Measurements from ENCODE around the gene ATP8B4.

The ATP8B4 gene

GRCh38 chr15:49876401-49877038 is 242.5 kb downstream of the ATP8B4 start:
- no peaks in the 10 kb centered on the region for H3K27me3 Mint-ChIP-seq
- no peaks in the 10 kb centered on the region for H3K9me3 Mint-ChIP-seq
- no peaks in the 10 kb centered on the region for H3K36me3 Mint-ChIP-seq
- no peaks in the 10 kb centered on the region for H3K4me1 Mint-ChIP-seq
- no peak overlapping the region for H3K27ac Mint-ChIP-seq
- no peak overlapping the region for H3K4me3 Mint-ChIP-seq

DNA sequence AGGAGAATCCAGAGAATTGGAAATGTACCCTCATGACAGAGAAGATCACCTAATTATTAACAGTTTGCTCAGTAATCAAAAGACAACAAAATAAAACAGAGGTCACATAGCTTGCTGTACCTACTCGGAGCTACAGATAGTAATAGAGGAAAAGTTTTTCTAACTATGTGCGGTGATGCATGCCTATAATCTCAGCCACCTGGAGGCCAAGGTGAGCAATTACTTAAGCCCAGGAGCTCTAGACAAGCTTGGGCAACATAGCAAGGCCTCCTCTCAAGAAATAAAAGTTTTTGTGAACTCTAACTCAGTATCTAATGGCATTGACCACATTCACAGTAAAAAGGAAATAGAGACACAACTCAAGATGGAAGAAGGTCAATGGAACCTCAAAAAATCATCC is 243.6 kb downstream of the ATP8B4 start:
- Mint-ChIP-seq H3K4me3 (no peak overlapping the region), H3K27me3 (no peaks in the 10 kb centered on the region), H3K27ac (no peak overlapping the region), H3K36me3 (no peaks in the 10 kb centered on the region), H3K4me1 (no peaks in the 10 kb centered on the region), H3K9me3 (no peaks in the 10 kb centered on the region)

GRCh38 chr15:49870472-49870871 is 248.6 kb downstream of the ATP8B4 start:
- H3K27ac Mint-ChIP-seq: no peak overlapping the region
- H3K9me3 Mint-ChIP-seq: peaks cover 5% of the 10 kb centered on the region
- H3K27me3 Mint-ChIP-seq: peaks cover 6% of the 10 kb centered on the region
- no peaks in the 10 kb centered on the region for H3K36me3 Mint-ChIP-seq
- no peaks in the 10 kb centered on the region for H3K4me1 Mint-ChIP-seq
- H3K4me3 Mint-ChIP-seq: no peak overlapping the region

DNA sequence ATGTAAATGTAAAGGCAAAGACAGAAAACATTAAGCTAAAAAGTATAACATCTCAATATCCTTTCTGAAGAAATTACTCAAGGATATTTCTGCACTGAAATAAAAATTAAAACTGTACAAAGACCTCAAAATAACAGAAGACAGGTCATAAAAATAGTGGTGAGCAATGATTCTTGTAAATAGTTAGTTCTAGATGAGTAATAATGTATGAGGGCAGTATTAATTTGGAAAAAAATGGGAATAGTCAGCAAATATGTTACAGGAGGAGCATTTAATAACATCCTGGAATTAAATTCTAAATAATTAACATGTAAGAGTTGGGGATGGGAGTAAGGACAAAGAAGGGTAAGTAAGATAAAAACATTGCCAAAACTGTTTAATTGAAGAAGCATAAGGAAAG is 250.7 kb downstream of the ATP8B4 start:
- Mint-ChIP-seq H3K9me3 (peaks cover 5% of the 10 kb centered on the region), H3K4me1 (no peaks in the 10 kb centered on the region), H3K27me3 (peaks cover 12% of the 10 kb centered on the region), H3K36me3 (no peaks in the 10 kb centered on the region), H3K27ac (no peak overlapping the region), H3K4me3 (no peak overlapping the region)

GRCh38 chr15:49865925-49866757 is 252.9 kb downstream of the ATP8B4 start:
- H3K36me3 Mint-ChIP-seq: no peaks in the 10 kb centered on the region
- peaks cover 5% of the 10 kb centered on the region for H3K9me3 Mint-ChIP-seq
- H3K4me1 Mint-ChIP-seq: no peaks in the 10 kb centered on the region
- H3K27ac Mint-ChIP-seq: no peak overlapping the region
- no peak overlapping the region for H3K4me3 Mint-ChIP-seq
- H3K27me3 Mint-ChIP-seq: peaks cover 14% of the 10 kb centered on the region

GRCh38 chr15:49864251-49864650 is 254.8 kb downstream of the ATP8B4 start:
- Mint-ChIP-seq H3K4me1 (no peaks in the 10 kb centered on the region), H3K4me3 (no peak overlapping the region), H3K9me3 (peaks cover 5% of the 10 kb centered on the region), H3K27me3 (peaks cover 14% of the 10 kb centered on the region), H3K27ac (no peak overlapping the region), H3K36me3 (no peaks in the 10 kb centered on the region)

DNA sequence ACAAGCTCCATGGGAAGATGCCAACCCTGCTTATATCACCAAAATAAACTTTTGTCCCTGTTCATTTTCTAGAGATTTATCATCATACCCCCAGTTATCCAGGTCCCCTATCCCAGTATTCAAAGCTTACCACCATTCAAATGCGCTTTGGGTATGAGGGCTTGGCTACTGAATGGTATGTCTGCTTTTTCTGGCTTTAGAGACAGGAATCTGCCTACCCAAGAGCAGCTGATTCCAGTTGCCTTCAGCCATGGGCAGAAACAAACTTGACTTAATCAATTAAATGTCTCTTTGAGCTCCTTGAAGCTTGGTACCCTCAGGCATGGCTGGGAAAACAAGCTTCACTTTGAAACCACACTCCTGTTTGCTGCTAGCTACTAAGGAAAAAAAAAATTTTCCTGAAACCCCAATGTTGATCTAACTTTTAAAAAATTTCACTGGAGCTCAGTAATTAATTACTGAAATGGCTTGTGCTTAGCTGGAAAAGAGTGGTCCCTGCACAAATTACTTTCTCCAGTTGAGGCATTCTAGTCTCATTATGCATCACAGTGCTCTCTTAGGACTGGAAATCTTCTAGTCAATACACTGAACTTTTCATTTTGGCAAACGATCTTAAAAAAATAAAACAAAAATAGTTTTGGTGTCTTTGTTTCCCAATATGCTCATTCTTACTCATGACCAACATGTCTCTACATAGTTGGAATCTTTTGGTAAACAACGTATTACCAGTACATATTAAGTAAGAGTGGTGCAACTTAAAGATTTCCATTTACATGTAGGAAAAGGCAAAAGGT is 255.4 kb downstream of the ATP8B4 start:
- Mint-ChIP-seq H3K36me3 (no peaks in the 10 kb centered on the region), H3K9me3 (peaks cover 5% of the 10 kb centered on the region), H3K4me1 (no peaks in the 10 kb centered on the region), H3K27ac (no peak overlapping the region), H3K27me3 (peaks cover 14% of the 10 kb centered on the region), H3K4me3 (no peak overlapping the region)

- Mint-ChIP-seq H3K9me3 (no peaks in the 10 kb centered on the region), H3K27me3 (peaks cover 5% of the 10 kb centered on the region), H3K36me3 (no peaks in the 10 kb centered on the region), H3K27ac (no peak overlapping the region), H3K4me1 (no peaks in the 10 kb centered on the region), H3K4me3 (no peak overlapping the region)
These were observed 258.9 kb downstream of the ATP8B4 start for GRCh38 chr15:49860101-49860500.

- no peaks in the 10 kb centered on the region for H3K36me3 Mint-ChIP-seq
- peaks cover 2% of the 10 kb centered on the region for H3K27me3 Mint-ChIP-seq
- no peak overlapping the region for H3K4me3 Mint-ChIP-seq
- H3K4me1 Mint-ChIP-seq: no peaks in the 10 kb centered on the region
- H3K9me3 Mint-ChIP-seq: no peaks in the 10 kb centered on the region
- no peak overlapping the region for H3K27ac Mint-ChIP-seq
These were observed 261.2 kb downstream of the ATP8B4 start for GRCh38 chr15:49857496-49858475.

- H3K4me1 Mint-ChIP-seq: no peaks in the 10 kb centered on the region
- H3K36me3 Mint-ChIP-seq: no peaks in the 10 kb centered on the region
- no peak overlapping the region for H3K4me3 Mint-ChIP-seq
- H3K9me3 Mint-ChIP-seq: no peaks in the 10 kb centered on the region
- no peak overlapping the region for H3K27ac Mint-ChIP-seq
- no peaks in the 10 kb centered on the region for H3K27me3 Mint-ChIP-seq
These were observed 263.0 kb downstream of the ATP8B4 start for GRCh38 chr15:49855917-49856637.

DNA sequence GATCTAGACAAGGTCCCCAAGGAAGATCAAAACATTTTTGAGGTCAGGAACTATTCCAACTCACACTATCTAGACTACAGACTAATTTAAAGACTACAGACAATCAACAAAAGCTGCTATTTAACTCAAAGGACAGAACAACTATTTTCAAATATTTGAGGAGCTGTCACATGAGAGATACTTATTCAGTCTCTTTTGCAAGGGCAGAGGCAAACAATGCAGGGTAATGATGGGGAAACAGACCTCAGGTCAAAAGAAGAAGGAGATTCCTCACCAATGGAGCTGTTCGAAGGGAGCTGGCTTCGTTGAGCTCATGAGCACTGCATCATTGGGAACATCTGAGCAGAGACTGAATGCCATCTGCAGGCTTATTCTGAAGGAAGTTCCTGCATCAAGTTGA is 266.3 kb downstream of the ATP8B4 start:
- Mint-ChIP-seq H3K4me3 (no peak overlapping the region), H3K9me3 (peaks cover 6% of the 10 kb centered on the region), H3K27ac (no peak overlapping the region), H3K27me3 (peaks cover 3% of the 10 kb centered on the region), H3K4me1 (no peaks in the 10 kb centered on the region), H3K36me3 (no peaks in the 10 kb centered on the region)

DNA sequence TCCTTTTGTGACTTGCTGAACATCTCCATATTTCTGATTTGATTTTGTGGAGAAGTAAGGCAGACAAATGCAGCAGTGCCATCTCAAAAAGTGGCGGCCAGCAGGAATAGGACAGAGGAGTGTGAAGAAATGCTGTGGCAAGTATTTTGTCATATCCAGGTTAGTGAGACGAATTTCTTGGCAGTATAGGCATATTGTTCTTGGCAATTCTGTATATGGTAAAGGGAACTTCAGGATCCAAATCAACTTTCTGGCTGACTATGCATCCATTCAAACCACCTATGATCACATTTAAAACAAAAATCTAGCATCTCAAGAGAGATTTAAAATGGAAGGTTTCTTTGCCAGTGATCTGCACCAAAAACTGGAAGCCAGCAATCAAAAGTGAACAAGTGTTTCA is 270.2 kb downstream of the ATP8B4 start:
- Mint-ChIP-seq H3K4me1 (no peaks in the 10 kb centered on the region), H3K4me3 (no peak overlapping the region), H3K27ac (no peak overlapping the region)

DNA sequence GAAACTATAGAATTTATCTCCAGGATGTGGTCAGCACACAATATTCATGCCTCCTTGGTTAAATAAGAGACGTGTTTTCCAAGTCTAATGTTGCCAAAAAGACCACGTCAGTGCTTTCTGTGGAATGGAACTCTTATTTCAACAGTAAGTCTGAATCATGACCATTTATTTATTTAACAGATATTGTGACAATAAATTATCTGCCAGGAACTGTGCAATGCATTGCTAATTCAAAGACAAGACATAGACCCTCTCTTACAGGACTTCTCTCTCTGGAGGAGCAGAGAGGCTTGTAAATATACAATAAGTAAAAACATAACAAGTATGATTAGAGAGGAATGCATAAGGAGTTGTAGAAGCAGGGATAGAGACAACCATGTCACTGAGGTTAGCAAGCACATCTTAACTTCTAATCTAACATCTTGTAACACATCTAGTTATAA is 270.7 kb downstream of the ATP8B4 start:
- Mint-ChIP-seq H3K4me3 (no peak overlapping the region), H3K27ac (no peak overlapping the region), H3K9me3 (peaks cover 6% of the 10 kb centered on the region), H3K27me3 (peaks cover 8% of the 10 kb centered on the region), H3K36me3 (no peaks in the 10 kb centered on the region), H3K4me1 (no peaks in the 10 kb centered on the region)

More for the DNA sequence above, 270.2 kb downstream of the ATP8B4 start:
- peaks cover 6% of the 10 kb centered on the region for H3K9me3 Mint-ChIP-seq
- H3K36me3 Mint-ChIP-seq: no peaks in the 10 kb centered on the region
- H3K27me3 Mint-ChIP-seq: peaks cover 7% of the 10 kb centered on the region

- Mint-ChIP-seq H3K9me3 (peaks cover 8% of the 10 kb centered on the region), H3K27ac (no peak overlapping the region), H3K4me3 (no peak overlapping the region), H3K4me1 (no peaks in the 10 kb centered on the region), H3K27me3 (peaks cover 11% of the 10 kb centered on the region), H3K36me3 (peaks cover 1% of the 10 kb centered on the region)
These were observed 271.4 kb downstream of the ATP8B4 start for GRCh38 chr15:49847423-49848281.

Measured in activated naive CD4-positive, alpha-beta T cell treated with anti-CD3 and anti-CD28 coated beads, Interleukin-2, amount 50 U/mL, for 24 hours (primary cell).